HEK293 (cell line): Measurements from ENCODE around the gene ZNF214.

Source experiments
- CTCF ChIA-PET: fragments of 350-600 bp; formaldehyde crosslinking; extraction: SDS; loops from one replicate; lab custom pipeline; 2021; ENCODE audit warnings: antibody characterized with exemption; lab: Yijun Ruan, JAX
- POLR2A ChIA-PET: fragments of 300-600 bp; formaldehyde crosslinking; extraction: SDS; loops from one replicate; lab custom pipeline; 2020; ENCODE audit warnings: antibody characterized with exemption, inconsistent platforms; lab: Yijun Ruan, JAX
- H3K27ac ChIP-seq: fragments of 200-500 bp; sonication (Bioruptor generic); 2 replicates; pipeline ENCODE4 v1.5.1; 2014; ENCODE audit warnings: low read depth, low read length, control low read depth, inconsistent platforms; ENCODE audit errors: extremely low read depth
- H3K36me3 ChIP-seq, 2 experiments: fragments of 200-500 bp in 1 of 2; sonication (Bioruptor generic) in 1 of 2; 1 replicate in 1 of 2; 2 replicates in 1 of 2; pipeline ENCODE4 v1.5.1; 2014 to 2017; ENCODE audit warnings: inconsistent platforms in 2 of 2, low read length in 2 of 2; ENCODE audit not compliant: control insufficient read depth in 2 of 2, insufficient read depth in 1 of 2
- H3K4me1 ChIP-seq: fragments of 200-500 bp; sonication (Bioruptor generic); 2 replicates; pipeline ENCODE4 v1.5.1; 2014; ENCODE audit warnings: mild to moderate bottlenecking, low read length, inconsistent platforms; ENCODE audit not compliant: control insufficient read depth, insufficient read depth
- H3K4me3 ChIP-seq: 2 replicates; pipeline ENCODE4 v1.5.1; 2011; ENCODE audit warnings: low read depth, mild to moderate bottlenecking, control low read depth, low read length, moderate library complexity
- H3K9me3 ChIP-seq: fragments of 200-500 bp; sonication (Bioruptor generic); 2 replicates; pipeline ENCODE4 v1.5.1; 2014; ENCODE audit warnings: low read depth, low read length, inconsistent platforms; ENCODE audit not compliant: control insufficient read depth, insufficient read depth
- PRDM10 ChIP-seq: fragments of 450-650 bp; formaldehyde crosslinking; IDR thresholded peaks from 2 replicates; pipeline ENCODE4 v1.5.1; 2016; ENCODE audit warnings: missing biosample characterization, missing genetic modification characterization
- SALL2 ChIP-seq: fragments of 450-650 bp; formaldehyde crosslinking; IDR thresholded peaks from 2 replicates; pipeline ENCODE4 v1.5.0; 2017; ENCODE audit warnings: missing biosample characterization, mild to moderate bottlenecking, missing genetic modification characterization, borderline replicate concordance
- WT1 ChIP-seq: fragments of 450-650 bp; formaldehyde crosslinking; IDR thresholded peaks from 2 replicates; pipeline ENCODE4 v1.5.1; 2016; ENCODE audit warnings: missing biosample characterization, missing genetic modification characterization
- ZBTB10 ChIP-seq: fragments of 450-650 bp; formaldehyde crosslinking; IDR thresholded peaks from 2 replicates; pipeline ENCODE4 v1.5.1; 2016; ENCODE audit warnings: missing biosample characterization, missing genetic modification characterization
- ZBTB11 ChIP-seq: fragments of 450-650 bp; formaldehyde crosslinking; conservative IDR thresholded peaks from 2 replicates; pipeline ENCODE4 v1.5.1; 2016; ENCODE audit warnings: low read depth, missing biosample characterization, missing genetic modification characterization
- ZBTB21 ChIP-seq: fragments of 450-650 bp; formaldehyde crosslinking; IDR thresholded peaks from 2 replicates; pipeline ENCODE4 v1.5.1; 2017; ENCODE audit warnings: missing biosample characterization, missing genetic modification characterization
- ZNF121 ChIP-seq: fragments of 450-650 bp; formaldehyde crosslinking; IDR thresholded peaks from 2 replicates; pipeline ENCODE4 v1.5.1; 2016; ENCODE audit warnings: missing biosample characterization, missing genetic modification characterization
- ZNF132 ChIP-seq: fragments of 450-650 bp; formaldehyde crosslinking; IDR thresholded peaks from 2 replicates; pipeline ENCODE4 v1.5.1; 2017; ENCODE audit warnings: missing biosample characterization, missing genetic modification characterization, borderline replicate concordance
- ZNF202 ChIP-seq: fragments of 450-650 bp; formaldehyde crosslinking; IDR thresholded peaks from 2 replicates; pipeline ENCODE4 v1.5.1; 2016; ENCODE audit warnings: missing biosample characterization, missing genetic modification characterization, borderline replicate concordance
- ZNF366 ChIP-seq: fragments of 450-650 bp; formaldehyde crosslinking; conservative IDR thresholded peaks from 2 replicates; pipeline ENCODE4 v1.5.1; 2016; ENCODE audit warnings: missing biosample characterization, missing genetic modification characterization
- ZNF48 ChIP-seq: fragments of 450-650 bp; formaldehyde crosslinking; IDR thresholded peaks from 2 replicates; pipeline ENCODE4 v1.5.1; 2016; ENCODE audit warnings: missing biosample characterization, missing genetic modification characterization
- ZNF488 ChIP-seq: fragments of 450-650 bp; formaldehyde crosslinking; IDR thresholded peaks from 2 replicates; pipeline ENCODE4 v1.5.1; 2016; ENCODE audit warnings: missing biosample characterization, missing genetic modification characterization
- ZNF571 ChIP-seq: fragments of 450-650 bp; formaldehyde crosslinking; IDR thresholded peaks from 2 replicates; pipeline ENCODE4 v1.5.0; 2017; ENCODE audit warnings: missing biosample characterization, missing genetic modification characterization
- ZNF585B ChIP-seq: fragments of 450-650 bp; formaldehyde crosslinking; IDR thresholded peaks from 2 replicates; pipeline ENCODE4 v1.5.1; 2016; ENCODE audit warnings: missing biosample characterization, missing genetic modification characterization
- ZNF843 ChIP-seq: fragments of 450-650 bp; formaldehyde crosslinking; IDR thresholded peaks from 2 replicates; pipeline ENCODE4 v1.5.1; 2016; ENCODE audit warnings: missing biosample characterization, missing genetic modification characterization
- ZSCAN30 ChIP-seq: fragments of 450-650 bp; IDR thresholded peaks from 2 replicates; pipeline ENCODE4 v1.5.1; 2018; ENCODE audit warnings: missing biosample characterization, mild to moderate bottlenecking, missing genetic modification characterization, moderate library complexity
- TF ChIP-seq, protein P1 (sequence below): fragments of 450-650 bp; formaldehyde crosslinking; IDR thresholded peaks from 2 replicates; pipeline ENCODE4 v1.5.1; 2017; ENCODE audit warnings: missing biosample characterization, missing genetic modification characterization
- TF ChIP-seq, protein P2 (sequence below): fragments of 450-650 bp; formaldehyde crosslinking; IDR thresholded peaks from 2 replicates; pipeline ENCODE4 v1.5.1; 2016; ENCODE audit warnings: missing biosample characterization, missing genetic modification characterization, borderline replicate concordance

Gene ZNF214

DNA sequence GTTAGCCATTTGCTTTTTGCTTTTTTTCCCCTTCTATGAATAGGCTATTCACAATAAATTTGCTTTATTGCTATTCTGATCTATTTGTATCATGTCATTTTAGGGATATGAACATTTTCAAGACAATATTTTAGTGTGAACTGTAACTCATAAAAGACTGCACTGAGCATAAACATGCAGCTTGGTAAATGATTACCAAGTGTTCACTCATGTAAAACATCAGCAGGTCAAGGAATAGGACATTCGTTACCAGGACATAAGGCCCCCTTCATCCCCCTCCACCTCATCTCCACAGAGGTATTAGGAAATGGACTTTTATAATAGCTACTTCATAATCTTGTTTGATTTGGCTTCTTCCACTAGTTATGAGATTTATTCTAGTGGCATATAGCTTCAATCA, 12.5 kb upstream of the ZNF214 start (continued):
- no peak for TF ChIP-seq ZBTB11
- TF ChIP-seq ZNF571: no peak
- TF ChIP-seq WT1 (tag by site-specific recombination): no peak
- no peak for TF ChIP-seq ZNF843
- TF ChIP-seq PRDM10: no peak
- TF ChIP-seq ZNF132 (tag by site-specific recombination): no peak
- no peak for TF ChIP-seq ZBTB10 (tag by site-specific recombination)
- no peak for TF ChIP-seq ZBTB21 (tag by site-specific recombination)
- TF ChIP-seq SALL2: no peak
- TF ChIP-seq ZNF488: no peak
- no peak for TF ChIP-seq ZNF585B (tag by site-specific recombination)
- TF ChIP-seq, protein P1, sequence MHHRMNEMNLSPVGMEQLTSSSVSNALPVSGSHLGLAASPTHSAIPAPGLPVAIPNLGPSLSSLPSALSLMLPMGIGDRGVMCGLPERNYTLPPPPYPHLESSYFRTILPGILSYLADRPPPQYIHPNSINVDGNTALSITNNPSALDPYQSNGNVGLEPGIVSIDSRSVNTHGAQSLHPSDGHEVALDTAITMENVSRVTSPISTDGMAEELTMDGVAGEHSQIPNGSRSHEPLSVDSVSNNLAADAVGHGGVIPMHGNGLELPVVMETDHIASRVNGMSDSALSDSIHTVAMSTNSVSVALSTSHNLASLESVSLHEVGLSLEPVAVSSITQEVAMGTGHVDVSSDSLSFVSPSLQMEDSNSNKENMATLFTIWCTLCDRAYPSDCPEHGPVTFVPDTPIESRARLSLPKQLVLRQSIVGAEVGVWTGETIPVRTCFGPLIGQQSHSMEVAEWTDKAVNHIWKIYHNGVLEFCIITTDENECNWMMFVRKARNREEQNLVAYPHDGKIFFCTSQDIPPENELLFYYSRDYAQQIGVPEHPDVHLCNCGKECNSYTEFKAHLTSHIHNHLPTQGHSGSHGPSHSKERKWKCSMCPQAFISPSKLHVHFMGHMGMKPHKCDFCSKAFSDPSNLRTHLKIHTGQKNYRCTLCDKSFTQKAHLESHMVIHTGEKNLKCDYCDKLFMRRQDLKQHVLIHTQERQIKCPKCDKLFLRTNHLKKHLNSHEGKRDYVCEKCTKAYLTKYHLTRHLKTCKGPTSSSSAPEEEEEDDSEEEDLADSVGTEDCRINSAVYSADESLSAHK (tag by site-specific recombination): no peak
- TF ChIP-seq ZNF202 (tag by site-specific recombination): no peak

- H3K4me3 ChIP-seq: no peak overlapping the region
- H3K9me3 ChIP-seq: no peaks in the 10 kb centered on the region
- ChIA-PET CTCF (no interaction called here), POLR2A (no interaction called here)
- H3K4me1 ChIP-seq: no peaks in the 10 kb centered on the region
- no peak overlapping the region for H3K27ac ChIP-seq
- H3K36me3 ChIP-seq: no peaks in the 10 kb centered on the region
- TF ChIP-seq ZNF366 (tag by site-specific recombination) (no peak), ZNF121 (tag by site-specific recombination) (no peak), ZNF48 (tag by site-specific recombination) (no peak), ZSCAN30 (no peak)
- TF ChIP-seq, protein P2, sequence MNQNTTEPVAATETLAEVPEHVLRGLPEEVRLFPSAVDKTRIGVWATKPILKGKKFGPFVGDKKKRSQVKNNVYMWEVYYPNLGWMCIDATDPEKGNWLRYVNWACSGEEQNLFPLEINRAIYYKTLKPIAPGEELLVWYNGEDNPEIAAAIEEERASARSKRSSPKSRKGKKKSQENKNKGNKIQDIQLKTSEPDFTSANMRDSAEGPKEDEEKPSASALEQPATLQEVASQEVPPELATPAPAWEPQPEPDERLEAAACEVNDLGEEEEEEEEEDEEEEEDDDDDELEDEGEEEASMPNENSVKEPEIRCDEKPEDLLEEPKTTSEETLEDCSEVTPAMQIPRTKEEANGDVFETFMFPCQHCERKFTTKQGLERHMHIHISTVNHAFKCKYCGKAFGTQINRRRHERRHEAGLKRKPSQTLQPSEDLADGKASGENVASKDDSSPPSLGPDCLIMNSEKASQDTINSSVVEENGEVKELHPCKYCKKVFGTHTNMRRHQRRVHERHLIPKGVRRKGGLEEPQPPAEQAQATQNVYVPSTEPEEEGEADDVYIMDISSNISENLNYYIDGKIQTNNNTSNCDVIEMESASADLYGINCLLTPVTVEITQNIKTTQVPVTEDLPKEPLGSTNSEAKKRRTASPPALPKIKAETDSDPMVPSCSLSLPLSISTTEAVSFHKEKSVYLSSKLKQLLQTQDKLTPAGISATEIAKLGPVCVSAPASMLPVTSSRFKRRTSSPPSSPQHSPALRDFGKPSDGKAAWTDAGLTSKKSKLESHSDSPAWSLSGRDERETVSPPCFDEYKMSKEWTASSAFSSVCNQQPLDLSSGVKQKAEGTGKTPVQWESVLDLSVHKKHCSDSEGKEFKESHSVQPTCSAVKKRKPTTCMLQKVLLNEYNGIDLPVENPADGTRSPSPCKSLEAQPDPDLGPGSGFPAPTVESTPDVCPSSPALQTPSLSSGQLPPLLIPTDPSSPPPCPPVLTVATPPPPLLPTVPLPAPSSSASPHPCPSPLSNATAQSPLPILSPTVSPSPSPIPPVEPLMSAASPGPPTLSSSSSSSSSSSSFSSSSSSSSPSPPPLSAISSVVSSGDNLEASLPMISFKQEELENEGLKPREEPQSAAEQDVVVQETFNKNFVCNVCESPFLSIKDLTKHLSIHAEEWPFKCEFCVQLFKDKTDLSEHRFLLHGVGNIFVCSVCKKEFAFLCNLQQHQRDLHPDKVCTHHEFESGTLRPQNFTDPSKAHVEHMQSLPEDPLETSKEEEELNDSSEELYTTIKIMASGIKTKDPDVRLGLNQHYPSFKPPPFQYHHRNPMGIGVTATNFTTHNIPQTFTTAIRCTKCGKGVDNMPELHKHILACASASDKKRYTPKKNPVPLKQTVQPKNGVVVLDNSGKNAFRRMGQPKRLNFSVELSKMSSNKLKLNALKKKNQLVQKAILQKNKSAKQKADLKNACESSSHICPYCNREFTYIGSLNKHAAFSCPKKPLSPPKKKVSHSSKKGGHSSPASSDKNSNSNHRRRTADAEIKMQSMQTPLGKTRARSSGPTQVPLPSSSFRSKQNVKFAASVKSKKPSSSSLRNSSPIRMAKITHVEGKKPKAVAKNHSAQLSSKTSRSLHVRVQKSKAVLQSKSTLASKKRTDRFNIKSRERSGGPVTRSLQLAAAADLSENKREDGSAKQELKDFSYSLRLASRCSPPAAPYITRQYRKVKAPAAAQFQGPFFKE (tag by site-specific recombination): no peak
These were observed 11.3 kb upstream of the ZNF214 start for GRCh38 chr11:7031471-7031871.
